ENCODE measurements around the gene FAM53B.
A peak's percentile ranks its signal among the peaks of the same experiment; 100 is the strongest.
"Not testable (repeated sequence)": the region's sequence is repeated elsewhere in the genome, so short reads cannot be mapped to it uniquely, and the experiment has no call there.

The FAM53B gene

GRCh38 chr10:124593431-124593985 lies 150.7 kb downstream of the FAM53B start:
- DNase-seq = no peak

- DNase-seq = no peak
These were observed 151.3 kb downstream of the FAM53B start for GRCh38 chr10:124592736-124593430.

- no peak for DNase-seq
These were observed 152.1 kb downstream of the FAM53B start for GRCh38 chr10:124592101-124592500.

GRCh38 chr10:124591123-124591495 lies 153.1 kb downstream of the FAM53B start:
- DNase-seq = no peak

- DNase-seq = no peak
These were observed 153.7 kb downstream of the FAM53B start for GRCh38 chr10:124590216-124591122.

- no peak for DNase-seq
These were observed 154.6 kb downstream of the FAM53B start for GRCh38 chr10:124589491-124590041.

GRCh38 chr10:124588736-124589490 lies 155.3 kb downstream of the FAM53B start:
- peak; percentile 90 for DNase-seq

DNA sequence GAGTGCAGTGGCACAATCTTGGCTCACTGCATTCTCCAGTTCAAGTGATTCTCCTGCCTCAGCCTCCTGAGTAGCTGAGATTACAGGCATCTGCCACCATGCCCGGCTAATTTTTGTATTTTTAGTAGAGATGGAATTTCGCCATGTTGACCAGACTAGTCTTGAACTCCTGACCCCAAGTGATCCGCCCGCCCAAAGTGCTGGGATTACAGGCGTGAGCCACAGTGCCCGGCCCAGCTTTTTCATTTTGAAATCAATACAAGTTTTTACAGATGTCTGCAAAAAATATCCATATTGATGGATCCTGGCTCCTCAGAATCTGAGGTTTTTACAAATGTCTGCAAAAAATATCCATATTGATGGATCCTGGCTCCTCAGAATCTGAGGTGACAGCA lies 155.8 kb downstream of the FAM53B start:
- not testable (repeated sequence) for DNase-seq

DNA sequence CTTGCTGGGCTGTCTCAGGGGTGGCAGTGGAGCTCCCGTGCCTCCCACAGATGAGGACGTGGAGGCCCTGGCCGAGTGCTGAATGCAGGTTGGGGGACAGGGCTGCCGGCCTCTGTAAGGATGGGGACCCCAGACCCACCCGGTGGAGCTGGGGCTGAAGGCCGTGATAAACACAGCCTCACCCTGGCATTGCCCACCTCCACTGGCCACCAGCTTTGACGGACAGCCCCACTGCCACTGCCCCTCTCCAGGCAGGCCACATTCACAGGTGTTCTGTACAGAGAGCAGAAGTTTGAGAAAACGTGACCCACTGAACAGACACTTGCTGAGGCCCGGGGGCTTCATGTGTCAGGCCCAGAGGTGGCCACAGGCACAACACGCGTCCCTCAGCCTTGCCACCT lies 156.4 kb downstream of the FAM53B start:
- DNase-seq = no peak

GRCh38 chr10:124586142-124586541 lies 158.0 kb downstream of the FAM53B start:
- DNase-seq = no peak

DNA sequence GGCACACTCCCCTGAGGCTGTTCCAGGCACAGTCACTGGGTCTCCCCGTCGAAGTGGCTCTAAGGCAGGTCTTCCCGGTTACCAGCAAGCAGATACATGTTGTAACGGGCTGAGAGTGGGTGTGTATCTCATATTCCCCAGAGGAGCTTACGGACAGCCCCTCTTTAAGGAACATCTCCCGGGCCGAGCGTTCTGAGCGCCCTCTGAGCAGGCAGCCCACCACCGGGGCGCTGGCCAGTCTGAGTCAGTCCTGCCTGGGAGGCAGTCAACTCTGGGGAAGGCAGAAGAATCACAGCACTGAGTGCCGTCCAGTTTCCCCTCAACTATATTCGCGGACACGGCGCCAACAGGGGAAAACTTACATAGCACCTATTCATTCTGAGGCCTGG lies 165.2 kb downstream of the FAM53B start:
- no peak for DNase-seq

DNA sequence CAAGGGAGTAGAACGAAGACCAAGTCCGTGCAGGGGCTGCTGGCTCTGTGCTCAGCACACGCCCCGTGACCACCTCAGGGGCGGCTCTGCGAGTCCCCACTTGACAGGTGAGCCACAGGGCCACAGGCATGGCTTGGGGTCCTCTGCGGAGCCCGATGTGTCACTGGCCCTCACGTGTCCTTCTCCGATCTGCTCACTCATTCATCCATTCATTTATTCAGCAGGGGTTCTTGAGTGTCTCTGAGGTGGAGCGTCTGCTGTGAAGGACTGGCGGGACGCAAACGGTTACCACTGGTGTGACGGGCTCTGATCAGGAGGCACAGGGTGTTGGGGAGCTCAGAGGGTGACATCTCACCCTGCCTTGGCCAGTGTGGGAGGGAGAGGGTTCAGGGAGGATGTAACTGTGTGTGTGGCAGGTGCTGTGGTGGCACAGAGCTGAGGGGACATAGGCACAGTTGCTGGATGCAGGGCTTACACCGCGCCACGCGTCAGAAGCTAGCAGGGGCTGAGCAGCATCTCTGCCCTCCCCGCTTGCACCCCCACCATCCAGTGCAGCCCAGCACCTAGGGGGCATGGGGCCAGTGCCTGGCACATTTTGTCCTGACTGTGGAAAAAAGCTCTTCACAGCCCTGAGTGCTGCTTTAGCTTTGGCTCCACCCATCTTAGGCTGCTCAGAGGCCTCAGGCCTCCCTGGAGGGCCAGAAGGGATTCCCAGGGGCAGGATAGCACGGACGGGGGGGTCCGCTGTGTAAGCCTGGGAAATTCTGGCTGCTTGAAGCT lies 165.8 kb downstream of the FAM53B start:
- DNase-seq = no peak

- no peak for DNase-seq
These were observed 166.5 kb downstream of the FAM53B start for GRCh38 chr10:124577651-124578050.

DNA sequence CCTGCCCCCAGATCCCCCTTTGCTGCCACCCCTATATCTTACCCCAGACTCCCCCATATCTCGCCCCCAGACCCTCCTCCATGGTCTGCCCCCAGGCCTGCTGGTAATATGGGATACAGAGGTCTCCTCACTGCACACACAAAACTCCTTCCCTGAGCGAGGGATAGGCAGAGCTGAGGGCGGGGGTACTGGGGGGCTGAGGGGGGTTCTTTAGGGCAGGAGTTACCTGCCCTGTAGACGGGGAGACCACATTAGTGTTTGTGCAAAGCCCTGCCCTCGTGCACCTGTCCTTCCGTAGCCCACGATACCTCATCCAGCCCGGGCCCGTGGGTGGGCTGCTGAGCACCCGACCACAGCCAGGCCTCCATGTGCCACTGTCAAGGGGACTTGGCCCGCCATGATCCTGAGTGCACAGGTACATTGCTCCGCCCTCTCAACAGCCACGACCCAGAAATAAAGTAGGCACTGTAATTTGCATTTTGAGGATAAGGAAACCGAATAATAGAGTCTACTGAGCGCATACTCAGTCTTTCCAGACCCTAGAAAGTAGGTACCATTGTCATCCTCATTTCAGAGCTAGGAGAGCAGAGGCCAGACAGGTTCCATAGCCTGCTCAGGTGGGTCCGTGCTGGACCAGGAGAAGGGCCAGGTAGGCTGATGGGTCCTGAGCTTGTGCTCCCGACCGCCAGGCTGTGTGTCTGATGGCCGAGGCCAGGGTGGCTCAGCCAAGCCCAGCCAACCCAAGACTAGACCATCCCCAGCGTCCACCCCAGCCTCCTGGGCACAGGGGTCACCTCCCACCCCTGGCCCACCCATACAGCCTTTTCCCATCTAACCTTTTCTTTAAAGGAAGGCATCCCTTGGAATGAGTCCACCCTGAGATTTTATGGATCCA lies 167.4 kb downstream of the FAM53B start:
- DNase-seq = no peak

DNA sequence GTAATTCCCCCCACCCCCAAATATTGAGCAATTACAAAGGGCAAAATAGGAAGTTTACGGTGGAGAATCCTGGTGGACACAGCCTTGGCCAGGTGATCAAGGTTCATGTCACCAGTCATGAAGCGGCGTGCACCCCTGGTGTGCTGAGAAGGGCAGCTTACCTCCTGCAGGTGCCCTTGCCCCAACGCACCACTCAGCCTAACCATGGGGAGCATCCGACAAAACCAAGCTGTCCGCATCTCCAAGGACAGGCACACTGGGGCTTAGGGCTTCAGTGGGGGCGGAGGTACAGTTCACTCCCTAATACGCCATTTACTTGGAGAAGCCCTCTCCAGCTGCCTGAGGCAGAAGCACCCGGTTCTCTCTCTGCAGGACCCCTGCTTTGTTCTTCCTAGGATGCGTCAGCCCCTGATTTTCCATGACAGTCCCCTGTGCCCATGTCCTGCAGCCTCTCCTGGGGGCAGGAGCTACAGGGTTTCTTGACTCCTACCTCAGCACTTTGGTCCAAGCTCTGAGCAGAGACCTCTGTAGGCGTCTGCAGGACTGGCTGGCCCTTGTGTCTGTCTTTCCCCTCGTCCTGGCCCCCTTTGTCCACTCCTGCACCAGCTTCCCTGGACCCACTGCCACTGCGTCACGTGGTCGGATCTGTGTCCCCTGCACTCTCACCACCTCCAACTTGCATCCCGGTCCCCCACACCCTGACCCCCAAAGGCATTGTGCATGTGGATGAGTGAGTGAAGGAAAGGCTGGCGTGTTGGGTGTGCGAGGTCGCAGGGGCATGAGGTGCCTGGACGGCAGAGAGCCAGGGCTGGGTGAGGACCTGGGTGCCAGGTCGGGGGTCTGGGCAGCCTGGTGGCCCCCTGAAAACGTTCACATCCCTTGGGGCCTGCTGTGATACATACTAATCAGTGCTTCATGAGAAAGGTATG lies 168.8 kb downstream of the FAM53B start:
- no peak for DNase-seq

GRCh38 chr10:124574456-124575070 lies 169.6 kb downstream of the FAM53B start:
- no peak for DNase-seq

GRCh38 chr10:124573726-124574455 lies 170.3 kb downstream of the FAM53B start:
- DNase-seq = no peak

DNA sequence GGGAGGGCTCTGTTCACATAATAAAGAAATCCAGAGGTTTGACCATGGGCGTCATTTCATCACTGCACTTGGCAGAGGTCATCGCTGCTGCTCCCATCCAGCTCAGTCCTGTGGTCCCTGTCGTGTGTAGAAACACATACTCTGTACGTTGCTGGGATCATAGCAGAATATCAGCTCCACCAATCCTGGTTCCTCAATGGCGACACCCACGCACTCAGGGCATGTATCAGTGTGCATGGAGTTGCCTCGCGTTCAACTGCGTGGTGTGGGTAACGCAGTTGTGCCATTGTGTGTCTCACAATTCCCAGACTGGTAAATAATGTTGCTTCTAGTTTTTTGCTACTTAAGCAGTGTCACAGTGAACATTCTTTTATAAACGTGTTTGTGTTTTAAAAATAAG lies 171.4 kb downstream of the FAM53B start:
- DNase-seq = no peak

DNA sequence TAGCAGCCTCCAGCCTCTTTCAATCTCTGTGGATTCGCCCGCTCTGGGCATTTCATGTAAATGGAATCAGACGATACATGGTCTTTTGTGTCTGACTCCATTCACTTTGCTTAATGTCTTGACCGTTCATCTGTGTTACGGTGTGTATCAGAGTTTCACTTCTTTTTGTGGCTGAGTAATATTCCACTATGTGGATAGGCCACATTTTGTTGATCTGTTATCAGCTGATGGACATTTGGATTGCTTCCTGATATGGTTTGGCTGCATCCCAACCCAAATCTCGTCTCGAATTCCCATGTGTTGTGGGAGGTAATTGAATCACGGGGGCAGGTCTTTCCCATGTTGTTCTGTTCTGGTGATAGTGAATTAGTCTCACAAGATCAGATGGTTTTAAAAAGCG lies 173.5 kb downstream of the FAM53B start:
- DNase-seq = no peak
